Heart right ventricle (tissue), 16 donors: ENCODE results near the gene AUTS2. TPM values are rescaled to one million over a fixed set of nuclear protein-coding genes. Genes with fewer than 3 reads are reported as not detected.

Experiments
- ATAC-seq, 8 donors: fragments of 200-7000 bp; cut with Tn5 transposase; one replicate each; pipeline ENCODE4 v1.9.1; 2020; ENCODE audit warnings: mild to moderate bottlenecking in 8 of 8, moderate library complexity in 8 of 8, moderate number of reproducible peaks in 1 of 8
- DNase-seq, 2 donors: peaks; one replicate each; pipeline ENCODE4 v3.0.0-alpha.2; 2020
- H3K27ac ChIP-seq, 10 donors: fragments of 200-600 bp; sonication (generic) in 2 of 10; one replicate each; pipeline versions ENCODE4 v1.5.0 to v1.8.0; 2020 to 2022; ENCODE audit warnings: mild to moderate bottlenecking in 3 of 10
- H3K27me3 ChIP-seq, 7 donors: fragments of 200-600 bp; one replicate each; pipeline ENCODE4 v1.8.0; 2021 to 2022; ENCODE audit warnings: mild to moderate bottlenecking in 2 of 7
- H3K36me3 ChIP-seq, 9 donors: fragments of 200-600 bp; sonication (generic) in 1 of 9; one replicate each; pipeline versions ENCODE4 v1.5.0 to v1.8.0; 2020 to 2022; ENCODE audit warnings: mild to moderate bottlenecking in 2 of 9
- H3K4me1 ChIP-seq, 9 donors: fragments of 200-600 bp; sonication (generic) in 1 of 9; one replicate each; pipeline versions ENCODE4 v1.5.0 to v1.8.0; 2020 to 2022; ENCODE audit warnings: mild to moderate bottlenecking in 4 of 9
- H3K4me3 ChIP-seq, 10 donors: fragments of 200-600 bp; sonication (generic) in 2 of 10; one replicate each; pipeline versions ENCODE4 v1.5.0 to v1.8.0; 2020 to 2022; ENCODE audit warnings: mild to moderate bottlenecking in 7 of 10, moderate library complexity in 2 of 10
- H3K9me3 ChIP-seq, 11 donors: fragments of 200-600 bp in 10 of 11; sonication (generic) in 2 of 11; one replicate each; pipeline versions ENCODE4 v1.5.0 to v1.8.0; 2013 to 2022; ENCODE audit warnings: mild to moderate bottlenecking in 2 of 11, control low read depth in 1 of 11, moderate library complexity in 1 of 11
- WGBS, 2 donors: extraction: QIAGEN DNeasy Blood & Tissue Kit; methylation state at CpG; one replicate each; pipeline ENCODE4 v1.1.7; 2013; ENCODE audit warnings: inconsistent platforms in 1 of 2; 5-methylcytosine and 5-hydroxymethylcytosine counted together
- intact Hi-C, 10 donors: fragments of 100-400 bp; cut with DNase I; formaldehyde crosslinking; loops; one replicate each; pipeline versions ENCODE4 v1.11.1 to v1.14.2; 2022
- polyA plus RNA-seq, 2 donors: library from polyadenylated mRNA; stranded (reverse); fragments of 200-250 nt; gene quantifications; one replicate each; pipeline ENCODE4 v1.2.3, GENCODE V29; 2013
- total RNA-seq, 10 donors: library from RNA; stranded (reverse); fragmentation: NEBNext Ultra II Directional in 3 of 10; extraction: Animal tissue kit (Norgen Biotek cat#: 25700) in 3 of 10; gene quantifications; one replicate each; pipeline versions ENCODE4 v1.2.1 to v1.2.4, GENCODE V29; 2021 to 2023
- TF ChIP-seq, protein P1 (sequence below), 9 donors: fragments of 200-600 bp; sonication (generic) in 2 of 9; IDR thresholded peaks; one replicate each; pipeline versions ENCODE4 v1.5.0 to v1.8.0; 2021 to 2022; ENCODE audit warnings: antibody characterized with exemption in 9 of 9, mild to moderate bottlenecking in 5 of 9, moderate library complexity in 1 of 9
- donor health status: Arrhythmogenic right ventricular cardiomyopathy.
- donor health status: ischemic (EF 13 %, LVEDD 7.1; RV severe dilation, severe dysfunction).
- donor health status: healthy with polysubstance abuse.
- donor health status: DM: no; HTN: yes; CAD: no.
- donor health status: DM: no; HTN: no; CAD: no.
- donor health status: ischemic (EF 25% LVEDD 6.9; RV normal size, moderate dysfunction).
- donor health status: ischemic (EF 25% LVEDD 5.7; RV mildly dilated, moderate dysfunction).
- donor health status: healthy.
- donor health status: DM: yes; HTN: yes; CAD: no.
- donor health status: Ischemic cardiomyopathy.
- donor health status: ischemic (EF 35%, LVEDD 5.7; RV mildly dilated, moderate dysfunction).
- donor health status: nonischemic (EF 11% LVEDD 7.7; RV severe dilation, severe dysfunction).
- donor health status: DM: yes; HTN: yes; CAD: no.
- donor health status: PGD.
- donor health status: ischemic (EF 29% LVEDD 5.4; RV normal size, mild dysfunction).
- donor health status: nonischemic (EF 23%, LVEDD 6.1; RV moderate dilation, normal function).

Gene AUTS2
- total and polyA plus RNA-seq, 12 donors: 1.6 to 11.2 (median 7.3) TPM

DNA sequence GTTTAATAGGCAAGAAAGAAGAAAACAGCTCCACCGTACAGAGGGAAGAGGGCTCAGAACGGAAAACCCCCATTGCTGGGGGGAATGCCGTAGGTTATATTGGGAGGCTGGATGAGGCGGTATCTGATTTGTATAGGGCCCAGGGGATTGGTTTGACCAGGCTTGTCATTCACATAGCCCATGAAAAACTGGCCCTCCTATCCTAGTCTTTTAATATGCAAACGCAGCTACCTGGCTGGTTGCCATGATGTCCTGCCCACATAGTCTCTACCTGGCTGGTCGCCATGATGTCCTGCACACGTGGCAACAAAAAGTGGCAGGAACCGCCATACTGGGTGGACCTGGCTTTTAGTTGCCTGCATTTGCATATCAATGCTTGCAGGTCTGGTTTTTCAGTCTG lies 84.7 kb downstream of the AUTS2 start:
- DNase-seq: no peak
- TF ChIP-seq, protein P1, sequence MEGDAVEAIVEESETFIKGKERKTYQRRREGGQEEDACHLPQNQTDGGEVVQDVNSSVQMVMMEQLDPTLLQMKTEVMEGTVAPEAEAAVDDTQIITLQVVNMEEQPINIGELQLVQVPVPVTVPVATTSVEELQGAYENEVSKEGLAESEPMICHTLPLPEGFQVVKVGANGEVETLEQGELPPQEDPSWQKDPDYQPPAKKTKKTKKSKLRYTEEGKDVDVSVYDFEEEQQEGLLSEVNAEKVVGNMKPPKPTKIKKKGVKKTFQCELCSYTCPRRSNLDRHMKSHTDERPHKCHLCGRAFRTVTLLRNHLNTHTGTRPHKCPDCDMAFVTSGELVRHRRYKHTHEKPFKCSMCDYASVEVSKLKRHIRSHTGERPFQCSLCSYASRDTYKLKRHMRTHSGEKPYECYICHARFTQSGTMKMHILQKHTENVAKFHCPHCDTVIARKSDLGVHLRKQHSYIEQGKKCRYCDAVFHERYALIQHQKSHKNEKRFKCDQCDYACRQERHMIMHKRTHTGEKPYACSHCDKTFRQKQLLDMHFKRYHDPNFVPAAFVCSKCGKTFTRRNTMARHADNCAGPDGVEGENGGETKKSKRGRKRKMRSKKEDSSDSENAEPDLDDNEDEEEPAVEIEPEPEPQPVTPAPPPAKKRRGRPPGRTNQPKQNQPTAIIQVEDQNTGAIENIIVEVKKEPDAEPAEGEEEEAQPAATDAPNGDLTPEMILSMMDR (IDR thresholded peaks at IDR 0.05): no peak
- H3K36me3 ChIP-seq: no peaks in the 10 kb centered on the region
- no peak overlapping the region for H3K4me3 ChIP-seq
- WGBS, 2 donors: 90 to 91% methylated on average over 8 of the region's 8 CpGs
- H3K4me1 ChIP-seq: peaks cover 0 to 21% (median 6%) of the 10 kb centered on the region in 9 donors
- no peak for ATAC-seq
- no peaks in the 10 kb centered on the region for H3K9me3 ChIP-seq
- H3K27ac ChIP-seq: no peak overlapping the region
- intact Hi-C loops: no loop called here
- H3K27me3 ChIP-seq: no peaks in the 10 kb centered on the region

DNA sequence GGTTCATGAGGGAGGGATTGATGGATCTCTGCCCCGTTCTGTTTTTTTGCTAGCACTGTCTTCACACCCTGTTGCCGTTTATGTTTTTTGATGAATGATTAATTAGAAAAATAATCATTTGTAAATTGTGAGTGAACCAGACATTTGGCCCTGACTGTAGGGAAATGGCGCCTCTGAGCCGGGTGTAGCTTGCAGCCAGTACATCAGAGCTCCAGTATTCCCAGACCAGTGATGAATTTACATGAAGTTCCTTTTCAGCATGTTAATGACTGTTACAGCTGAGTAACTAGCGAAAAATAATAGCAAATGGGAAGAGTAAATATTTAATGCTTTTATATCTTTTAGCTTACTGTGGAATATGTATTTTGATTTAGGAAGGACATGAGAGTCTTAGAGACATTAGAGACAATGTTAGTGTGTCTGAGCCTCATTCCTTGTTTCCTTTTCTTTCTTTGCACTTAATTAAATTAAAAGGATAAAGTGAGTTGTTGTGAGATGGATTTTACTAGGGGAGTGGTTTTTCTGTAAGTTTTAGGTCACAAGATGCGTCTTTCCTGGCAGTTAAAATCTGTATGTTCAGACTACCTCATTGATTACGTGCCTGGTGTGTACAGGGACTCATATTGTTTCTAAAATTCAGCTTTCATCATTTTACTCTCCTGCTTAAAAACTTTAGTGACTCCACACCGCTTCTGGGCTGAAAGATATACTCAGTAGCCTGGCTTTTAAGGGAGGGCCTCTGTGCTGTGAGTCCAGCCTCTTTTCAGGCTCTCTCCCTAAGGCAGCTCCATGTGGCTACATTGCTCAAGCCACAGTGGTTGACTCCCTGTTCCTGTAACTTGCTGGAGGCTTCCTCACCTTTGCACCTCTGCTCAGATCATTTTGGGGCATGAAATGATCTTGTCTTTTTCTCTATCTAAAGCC lies 86.4 kb downstream of the AUTS2 start:
- TF ChIP-seq, protein P1 (IDR thresholded peaks at IDR 0.05): no peak
- H3K36me3 ChIP-seq: no peaks in the 10 kb centered on the region
- H3K4me1 ChIP-seq: peaks cover 0 to 13% (median 4%) of the 10 kb centered on the region in 9 donors
- H3K4me3 ChIP-seq: no peak overlapping the region
- H3K27ac ChIP-seq: peak overlapping the region in 1 of 10 donors; percentile 8
- ATAC-seq: peak in 4 of 8 donors; percentile 60 to 90 (median 69)
- H3K9me3 ChIP-seq: no peaks in the 10 kb centered on the region
- H3K27me3 ChIP-seq: no peaks in the 10 kb centered on the region
- intact Hi-C loops: no loop called here
- 76 to 83% methylated on average over 8 of the region's 8 CpGs for whole genome bisulfite sequencing, 2 donors
- DNase-seq: no peak

DNA sequence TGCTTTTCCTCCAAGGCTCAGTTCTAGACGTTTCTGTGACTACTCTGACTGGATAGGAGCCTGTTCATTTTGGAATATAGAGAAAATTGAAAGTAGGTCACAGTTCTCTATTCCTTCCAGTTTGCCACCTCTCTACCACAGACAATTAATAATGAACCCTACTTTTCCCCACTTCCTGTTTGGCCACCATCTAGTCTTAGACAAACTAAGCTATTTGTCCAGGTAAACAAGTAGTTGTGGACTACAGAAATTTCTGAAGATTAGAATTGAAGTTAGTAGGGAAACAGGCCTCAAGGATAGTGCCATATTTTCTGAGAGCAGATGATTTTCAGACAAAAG lies 87.0 kb downstream of the AUTS2 start:
- H3K4me1 ChIP-seq: peaks cover 0 to 13% (median 4%) of the 10 kb centered on the region in 9 donors

DNA sequence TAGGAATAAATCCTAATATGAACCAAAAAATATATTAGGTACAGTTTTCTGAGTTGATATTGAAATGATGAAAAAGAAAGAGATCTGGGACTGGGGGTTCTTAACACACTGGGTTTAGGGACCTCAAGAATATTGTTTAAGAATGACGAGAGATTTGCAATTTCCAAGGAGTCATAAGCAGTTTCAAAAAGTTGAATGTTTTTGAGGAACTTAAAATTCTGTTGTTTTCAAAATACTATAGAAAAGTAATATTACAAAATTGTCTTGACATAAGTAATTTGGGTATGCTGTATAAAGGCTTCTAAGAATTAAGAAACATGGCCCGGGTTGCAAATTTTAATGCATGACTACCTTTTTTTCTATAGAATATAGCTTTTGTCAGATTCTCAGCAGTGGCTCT lies 88.1 kb downstream of the AUTS2 start:
- TF ChIP-seq, protein P1 (IDR thresholded peaks at IDR 0.05): no peak
- H3K27me3 ChIP-seq: no peaks in the 10 kb centered on the region
- no peak for ATAC-seq
- H3K4me1 ChIP-seq: peaks cover 0 to 13% (median 4%) of the 10 kb centered on the region in 9 donors
- 97 to 99% methylated on average over 2 of the region's 2 CpGs for WGBS, 2 donors
- H3K9me3 ChIP-seq: no peaks in the 10 kb centered on the region
- no peak overlapping the region for H3K4me3 ChIP-seq
- DNase-seq: no peak
- no peak overlapping the region for H3K27ac ChIP-seq
- H3K36me3 ChIP-seq: no peaks in the 10 kb centered on the region
- intact Hi-C loops: no loop called here

More for the DNA sequence above, 87.0 kb downstream of the AUTS2 start:
- peak overlapping the region in 1 of 10 donors; percentile 8 for H3K27ac ChIP-seq
- ATAC-seq (peak in 1 of 8 donors; percentile 19), DNase-seq (no peak)
- WGBS, 2 donors: 45 to 48% methylated on average over 1 of the region's 1 CpG
- H3K9me3 ChIP-seq: no peaks in the 10 kb centered on the region
- H3K36me3 ChIP-seq: no peaks in the 10 kb centered on the region
- no peak overlapping the region for H3K4me3 ChIP-seq
- intact Hi-C loops: no loop called here
- H3K27me3 ChIP-seq: no peaks in the 10 kb centered on the region
- TF ChIP-seq, protein P1 (IDR thresholded peaks at IDR 0.05): no peak
